HEK293 (cell line): ENCODE results near the gene SAMD11.

Experiments used
- BCL11B ChIP-seq: fragments of 450-650 bp; formaldehyde crosslinking; IDR thresholded peaks from 2 replicates; pipeline ENCODE4 v1.5.1; 2016; ENCODE audit warnings: low read depth, missing biosample characterization, missing genetic modification characterization
- GFI1B ChIP-seq: fragments of 450-650 bp; formaldehyde crosslinking; IDR thresholded peaks from 2 replicates; pipeline ENCODE4 v1.5.1; 2016; ENCODE audit warnings: missing biosample characterization, missing genetic modification characterization
- INSM2 ChIP-seq: fragments of 450-650 bp; formaldehyde crosslinking; IDR thresholded peaks from 2 replicates; pipeline ENCODE4 v1.5.1; 2016; ENCODE audit warnings: missing biosample characterization, missing genetic modification characterization
- MZF1 ChIP-seq: fragments of 450-650 bp; formaldehyde crosslinking; IDR thresholded peaks from 2 replicates; pipeline ENCODE4 v1.5.1; 2017; ENCODE audit warnings: missing biosample characterization, missing genetic modification characterization, borderline replicate concordance
- PATZ1 ChIP-seq: fragments of 450-650 bp; formaldehyde crosslinking; IDR thresholded peaks from 2 replicates; pipeline ENCODE4 v1.5.1; 2016; ENCODE audit warnings: missing biosample characterization, missing genetic modification characterization
- SCRT1 ChIP-seq: fragments of 450-650 bp; formaldehyde crosslinking; IDR thresholded peaks from 2 replicates; pipeline ENCODE4 v1.5.1; 2016; ENCODE audit warnings: missing biosample characterization, missing genetic modification characterization, borderline replicate concordance
- ZBTB1 ChIP-seq: fragments of 450-650 bp; formaldehyde crosslinking; IDR thresholded peaks from 2 replicates; pipeline ENCODE4 v1.5.1; 2016; ENCODE audit warnings: missing biosample characterization, missing genetic modification characterization
- ZBTB11 ChIP-seq: fragments of 450-650 bp; formaldehyde crosslinking; conservative IDR thresholded peaks from 2 replicates; pipeline ENCODE4 v1.5.1; 2016; ENCODE audit warnings: low read depth, missing biosample characterization, missing genetic modification characterization
- ZIC2 ChIP-seq: fragments of 450-650 bp; formaldehyde crosslinking; IDR thresholded peaks from 2 replicates; pipeline ENCODE4 v1.5.1; 2016; ENCODE audit warnings: missing biosample characterization, missing genetic modification characterization
- ZNF18 ChIP-seq: fragments of 450-650 bp; formaldehyde crosslinking; IDR thresholded peaks from 2 replicates; pipeline ENCODE4 v1.5.1; 2016; ENCODE audit warnings: missing biosample characterization, missing genetic modification characterization
- ZNF341 ChIP-seq: fragments of 450-650 bp; formaldehyde crosslinking; IDR thresholded peaks from 2 replicates; pipeline ENCODE4; 2016; ENCODE audit warnings: low read depth, missing biosample characterization, missing genetic modification characterization
- ZNF518A ChIP-seq: fragments of 450-650 bp; formaldehyde crosslinking; conservative IDR thresholded peaks from 2 replicates; pipeline ENCODE4 v1.5.1; 2016; ENCODE audit warnings: low read depth, missing biosample characterization, missing genetic modification characterization
- ZNF529 ChIP-seq: fragments of 450-650 bp; formaldehyde crosslinking; IDR thresholded peaks from 2 replicates; pipeline ENCODE4 v1.5.1; 2017; ENCODE audit warnings: missing genetic modification characterization, missing biosample characterization; ENCODE audit not compliant: insufficient replicate concordance
- ZNF549 ChIP-seq: fragments of 450-650 bp; IDR thresholded peaks from 2 replicates; pipeline ENCODE4 v1.5.1; 2018; ENCODE audit warnings: missing biosample characterization, missing genetic modification characterization, mild to moderate bottlenecking, inconsistent platforms, moderate library complexity
- ZNF677 ChIP-seq: fragments of 450-650 bp; IDR thresholded peaks from 2 replicates; pipeline ENCODE4 v1.5.0; 2018; ENCODE audit warnings: missing biosample characterization, mild to moderate bottlenecking, missing genetic modification characterization, moderate library complexity
- ZSCAN18 ChIP-seq: fragments of 450-650 bp; formaldehyde crosslinking; IDR thresholded peaks from 2 replicates; pipeline ENCODE4 v1.5.1; 2016; ENCODE audit warnings: missing biosample characterization, missing genetic modification characterization
- ZSCAN4 ChIP-seq: fragments of 450-650 bp; formaldehyde crosslinking; IDR thresholded peaks from 2 replicates; pipeline ENCODE4 v1.5.1; 2017; ENCODE audit warnings: missing biosample characterization, missing genetic modification characterization

The SAMD11 gene

GRCh38 chr1:958823-959730, 35.4 kb downstream of the SAMD11 start, which contains the start of gene NOC2L (continued):
- TF ChIP-seq PATZ1 (tag by site-specific recombination) (peak; percentile 38; the same call in 1 of the 2 replicates), BCL11B (tag by site-specific recombination) (peak; percentile 91), ZNF18 (tag by site-specific recombination) (no peak), GFI1B (tag by site-specific recombination) (no peak), ZSCAN4 (tag by site-specific recombination) (no peak), ZNF341 (no peak), ZNF529 (tag by site-specific recombination) (no peak), ZBTB11 (tag by site-specific recombination) (peak; percentile 88), ZIC2 (tag by site-specific recombination) (peak; percentile 51; the same call in 1 of the 2 replicates), SCRT1 (tag by site-specific recombination) (no peak), ZNF677 (tag by site-specific recombination) (no peak), INSM2 (no peak), ZBTB1 (tag by site-specific recombination) (no peak), MZF1 (tag by site-specific recombination) (no peak), ZNF518A (no peak), ZNF549 (tag by site-specific recombination) (no peak), ZSCAN18 (tag by site-specific recombination) (no peak)
